Endothelial cell of umbilical vein (primary cell): ENCODE results near the gene TXNDC9.

Experiments used
- CTCF ChIP-seq, 2 donors: IDR thresholded peaks; 1 replicate in 1 of 2; 2 replicates in 1 of 2; pipeline ENCODE4 v1.5.1; 2011; ENCODE audit warnings: low read length in 2 of 2, mild to moderate bottlenecking in 2 of 2, moderate library complexity in 2 of 2, control low read depth in 1 of 2, inconsistent platforms in 1 of 2, low read depth in 1 of 2; ENCODE audit not compliant: insufficient read depth in 1 of 2; ENCODE audit errors: extremely low read depth in 1 of 2
- FOS ChIP-seq: IDR thresholded peaks from 2 replicates; pipeline ENCODE4 v1.6.1; 2011; ENCODE audit warnings: mild to moderate bottlenecking, low read length, moderate library complexity, borderline replicate concordance; ENCODE audit not compliant: insufficient read depth
- JUN ChIP-seq: IDR thresholded peaks from 2 replicates; pipeline ENCODE4 v1.6.1; 2011; ENCODE audit warnings: borderline replicate concordance, low read depth; ENCODE audit not compliant: insufficient read length, insufficient read depth

GRCh38 chr2:99297994-99298393, 38.1 kb downstream of the TXNDC9 start:
- TF ChIP-seq CTCF (IDR thresholded peaks at IDR 0.05; ENCODE audit: extremely low read depth in 1 of 2, insufficient read depth in 1 of 2, low read depth in 1 of 2, low read length in 2 of 2) (no peak), JUN (no peak), FOS (no peak)
